Measurements from ENCODE around the gene CTSE. TPM values are rescaled to one million over a fixed set of nuclear protein-coding genes. Genes with fewer than 3 reads are reported as not detected.

Gene CTSE
- total and polyA plus RNA-seq, 12 donors = 0.01 TPM; not detected in 11

DNA sequence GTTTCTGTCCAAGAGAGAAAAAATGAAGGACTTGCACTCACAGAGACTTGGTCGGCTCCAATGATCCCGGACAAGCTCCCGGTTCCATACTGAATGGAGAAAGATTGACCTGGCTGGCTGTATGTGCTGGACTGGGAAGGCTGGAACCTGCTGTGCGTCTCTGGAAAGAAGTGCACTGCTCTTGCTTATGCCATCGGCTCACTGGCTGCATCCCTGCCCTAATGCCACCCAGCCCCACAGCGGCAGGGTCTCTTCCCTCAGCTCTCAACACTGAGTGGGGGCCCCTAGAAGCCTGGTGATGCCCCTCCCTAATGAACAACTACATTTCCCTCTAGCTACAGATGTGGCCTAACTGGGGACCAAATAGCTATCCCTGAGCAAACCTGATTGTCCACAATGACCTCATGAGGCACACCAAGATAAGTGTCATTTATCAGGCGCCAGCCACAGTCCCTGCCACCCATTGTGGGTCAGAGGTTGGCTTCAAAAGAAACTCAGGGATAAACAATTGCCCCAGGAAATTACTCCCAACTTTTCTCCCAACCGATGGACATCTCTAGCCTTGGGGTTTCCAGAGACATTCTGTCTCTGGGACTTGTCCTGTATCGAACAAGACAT is 2.6 kb downstream of the CTSE start:
- intact Hi-C loops (cut with DNase I) = loop anchor here in 1 of 10 donors (10.0 kb wide), 1 partner anchor 84 kb away; no protein-coding TSS in a partner anchor

GRCh38 chr1:206020393-206021007 is 3.2 kb downstream of the CTSE start:
- intact Hi-C loops (cut with DNase I) = loop anchor here in 1 of 10 donors (10.0 kb wide), 1 partner anchor 84 kb away; no protein-coding TSS in a partner anchor
- TF ChIP-seq, protein P1, sequence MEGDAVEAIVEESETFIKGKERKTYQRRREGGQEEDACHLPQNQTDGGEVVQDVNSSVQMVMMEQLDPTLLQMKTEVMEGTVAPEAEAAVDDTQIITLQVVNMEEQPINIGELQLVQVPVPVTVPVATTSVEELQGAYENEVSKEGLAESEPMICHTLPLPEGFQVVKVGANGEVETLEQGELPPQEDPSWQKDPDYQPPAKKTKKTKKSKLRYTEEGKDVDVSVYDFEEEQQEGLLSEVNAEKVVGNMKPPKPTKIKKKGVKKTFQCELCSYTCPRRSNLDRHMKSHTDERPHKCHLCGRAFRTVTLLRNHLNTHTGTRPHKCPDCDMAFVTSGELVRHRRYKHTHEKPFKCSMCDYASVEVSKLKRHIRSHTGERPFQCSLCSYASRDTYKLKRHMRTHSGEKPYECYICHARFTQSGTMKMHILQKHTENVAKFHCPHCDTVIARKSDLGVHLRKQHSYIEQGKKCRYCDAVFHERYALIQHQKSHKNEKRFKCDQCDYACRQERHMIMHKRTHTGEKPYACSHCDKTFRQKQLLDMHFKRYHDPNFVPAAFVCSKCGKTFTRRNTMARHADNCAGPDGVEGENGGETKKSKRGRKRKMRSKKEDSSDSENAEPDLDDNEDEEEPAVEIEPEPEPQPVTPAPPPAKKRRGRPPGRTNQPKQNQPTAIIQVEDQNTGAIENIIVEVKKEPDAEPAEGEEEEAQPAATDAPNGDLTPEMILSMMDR (IDR thresholded peaks at IDR 0.05) = no peak
- Histone ChIP-seq H3K27me3 (peaks cover 0 to 3% (median 0%) of the 10 kb centered on the region in 7 donors), H3K27ac (no peak overlapping the region), H3K4me1 (peaks cover 0 to 6% (median 0%) of the 10 kb centered on the region in 9 donors), H3K9me3 (no peaks in the 10 kb centered on the region), H3K4me3 (no peak overlapping the region), H3K36me3 (no peaks in the 10 kb centered on the region)
- WGBS, 2 donors = 88% methylated on average over 4 of the region's 4 CpGs
- DNase-seq (no peak), ATAC-seq (no peak)

More for the DNA sequence above, 2.6 kb downstream of the CTSE start:
- Histone ChIP-seq H3K9me3 (no peaks in the 10 kb centered on the region), H3K27me3 (peaks cover 0 to 3% (median 0%) of the 10 kb centered on the region in 7 donors), H3K36me3 (no peaks in the 10 kb centered on the region), H3K27ac (no peak overlapping the region), H3K4me3 (no peak overlapping the region), H3K4me1 (peaks cover 0 to 6% (median 0%) of the 10 kb centered on the region in 9 donors)
- no peak for ATAC-seq
- DNase-seq = no peak
- TF ChIP-seq, protein P1 (IDR thresholded peaks at IDR 0.05) = no peak
- WGBS, 2 donors = 93 to 95% methylated on average over 9 of the region's 9 CpGs

- peaks cover 0 to 22% (median 0%) of the 10 kb centered on the region in 9 donors for H3K4me1 ChIP-seq
- no peak overlapping the region for H3K4me3 ChIP-seq
- no peak for DNase-seq
- no peak overlapping the region for H3K27ac ChIP-seq
- intact Hi-C loops (cut with DNase I) = no loop called here
- no peaks in the 10 kb centered on the region for H3K36me3 ChIP-seq
- TF ChIP-seq, protein P1 (IDR thresholded peaks at IDR 0.05) = no peak
- peaks cover 0 to under 1% (median 0%) of the 10 kb centered on the region in 7 donors for H3K27me3 ChIP-seq
- no peaks in the 10 kb centered on the region for H3K9me3 ChIP-seq
- 71 to 79% methylated on average over 1 of the region's 1 CpG for WGBS, 2 donors
- no peak for ATAC-seq
Observed at GRCh38 chr1:206015071-206015470, 8.6 kb downstream of the CTSE start.

- Histone ChIP-seq H3K9me3 (no peaks in the 10 kb centered on the region), H3K27ac (no peak overlapping the region)
- ATAC-seq = no peak
Observed at GRCh38 chr1:206014601-206015000, 9.1 kb downstream of the CTSE start.

More at GRCh38 chr1:206014601-206015000, 9.1 kb downstream of the CTSE start:
- DNase-seq = no peak
- intact Hi-C loops (cut with DNase I) = no loop called here
- Histone ChIP-seq H3K4me3 (no peak overlapping the region), H3K4me1 (peaks cover 0 to 22% (median 0%) of the 10 kb centered on the region in 9 donors), H3K27me3 (no peaks in the 10 kb centered on the region), H3K36me3 (no peaks in the 10 kb centered on the region)
- 77 to 86% methylated on average over 5 of the region's 5 CpGs for WGBS, 2 donors
- TF ChIP-seq, protein P1 (IDR thresholded peaks at IDR 0.05) = no peak

All from heart right ventricle (tissue), 16 donors.